ENCODE results near the gene CCT3.
"Not testable (repeated sequence)": the region's sequence is repeated elsewhere in the genome, so short reads cannot be mapped to it uniquely, and the experiment has no call there.

Gene CCT3

DNA sequence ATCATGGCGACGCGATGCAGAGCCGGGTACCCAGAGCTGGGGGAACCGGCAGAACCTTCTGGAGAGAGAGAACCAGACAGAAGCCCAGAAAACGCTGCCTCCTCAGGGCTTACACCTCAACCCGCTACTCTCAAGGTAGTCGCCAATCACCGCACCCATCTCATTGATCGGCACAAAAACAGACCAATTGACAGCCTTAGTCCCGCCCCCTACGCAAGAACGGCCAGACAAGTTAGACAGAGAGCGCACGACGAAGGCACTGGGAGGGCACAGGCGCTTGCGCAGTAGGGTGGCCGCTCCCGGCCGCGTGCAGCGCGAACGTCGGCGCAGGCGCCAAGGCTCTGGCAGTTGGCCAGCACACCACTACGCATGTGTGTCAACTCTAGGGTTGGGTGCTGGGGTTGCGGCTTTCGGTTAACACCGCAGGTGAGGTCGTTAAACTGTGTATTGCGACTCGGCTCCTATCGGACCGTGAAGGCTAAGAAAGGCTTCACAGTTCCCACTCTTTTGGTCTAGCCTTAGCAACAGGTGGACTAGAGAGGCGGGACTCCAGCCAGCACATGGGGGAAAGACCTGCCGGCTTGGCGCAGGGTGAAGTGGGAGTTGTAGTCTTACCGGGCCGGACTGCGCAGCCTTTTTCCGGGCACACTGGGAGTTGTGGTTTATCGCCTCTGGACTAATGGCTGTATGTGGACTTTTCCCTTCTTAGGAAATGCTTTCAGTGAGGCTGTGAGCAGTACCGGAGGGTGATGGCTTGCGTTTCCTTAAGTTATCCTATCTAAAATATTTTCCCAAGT, at the start of gene CCT3, which contains the start of gene TSACC:
TSS of gene CCT3 (minus strand) at position 113 of the 797 bp plus-strand sequence. CDS start at position 5, 108 bp downstream.
TSS of gene TSACC (plus strand) at position 347 of the 797 bp plus-strand sequence. CDS start 1,232 bp downstream, outside the sequence.
- peak; percentile 100 for DNase-seq

- DNase-seq, result no peak
Observed at GRCh38 chr1:156387870-156388173, 49.7 kb upstream of the CCT3 start.

GRCh38 chr1:156386949-156387869, 49.1 kb upstream of the CCT3 start:
- DNase-seq, result no peak

DNA sequence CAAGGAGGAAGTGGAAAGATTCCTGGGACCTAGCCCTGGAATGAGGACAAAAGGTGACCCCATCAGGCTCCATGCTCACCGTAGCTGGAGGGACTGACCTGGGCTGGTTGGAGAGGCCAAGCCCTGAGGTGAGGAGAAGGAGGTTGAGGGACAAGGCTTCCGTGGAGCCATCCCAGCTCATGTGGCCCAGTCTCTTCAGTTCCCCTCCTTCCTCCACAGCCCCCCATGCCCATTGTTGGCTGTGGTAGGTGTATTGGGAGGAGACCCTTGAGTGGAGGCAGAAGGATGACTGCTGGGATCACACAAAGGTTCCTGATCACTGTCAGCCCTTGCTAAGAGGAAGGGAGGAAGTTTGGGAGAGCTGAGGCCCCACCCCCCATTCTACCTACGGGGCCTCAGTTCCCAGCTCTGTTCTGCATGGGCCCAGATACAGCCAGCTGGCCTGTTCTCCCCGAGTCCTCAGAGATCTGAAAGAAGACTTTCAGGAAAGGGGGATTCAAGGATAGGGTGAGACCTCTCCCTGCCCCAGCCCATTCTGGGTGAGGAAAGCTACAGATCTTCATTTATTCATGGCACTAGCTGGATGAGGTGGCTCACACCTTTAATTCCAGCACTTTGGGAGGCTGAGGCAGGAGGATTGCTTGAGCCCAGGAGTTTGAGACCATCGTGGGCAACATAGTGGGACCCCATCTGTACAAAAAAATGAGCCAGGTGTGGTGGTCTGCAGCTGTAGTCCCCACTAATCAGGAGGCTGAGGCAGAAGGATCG, 48.2 kb upstream of the CCT3 start:
- no peak for DNase-seq

DNA sequence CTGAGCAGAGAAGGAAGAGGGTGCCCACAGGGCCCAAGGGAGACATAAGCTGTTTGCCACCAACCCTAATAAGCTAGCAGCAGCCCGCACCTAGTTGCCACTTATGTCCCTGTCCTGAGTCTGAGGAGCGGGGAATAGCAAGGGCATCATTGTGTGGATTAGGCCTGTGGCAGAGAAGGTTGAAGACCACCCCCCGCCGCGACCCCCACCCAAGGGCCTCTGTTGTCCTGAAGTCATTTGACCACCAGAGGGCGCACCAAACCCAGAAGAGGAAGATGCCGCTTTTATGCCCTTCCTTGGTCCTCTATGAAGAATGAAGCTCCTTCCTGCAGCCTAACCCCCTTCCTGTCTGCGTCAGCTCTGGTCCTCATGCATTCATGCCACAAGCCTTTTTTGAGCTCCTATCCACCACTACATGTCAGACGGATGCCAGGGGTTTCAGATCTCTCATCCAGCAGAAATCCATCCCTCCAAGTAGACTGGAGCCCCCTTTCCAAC, 47.5 kb upstream of the CCT3 start:
- DNase-seq, result peak; percentile 79 to 82

- DNase-seq, result no peak
Observed at GRCh38 chr1:156384658-156385057, 46.6 kb upstream of the CCT3 start.

GRCh38 chr1:156384007-156384406, 45.9 kb upstream of the CCT3 start:
- DNase-seq, result no peak

GRCh38 chr1:156383023-156383422, 44.9 kb upstream of the CCT3 start:
- DNase-seq, result peak; percentile 75 to 78

DNA sequence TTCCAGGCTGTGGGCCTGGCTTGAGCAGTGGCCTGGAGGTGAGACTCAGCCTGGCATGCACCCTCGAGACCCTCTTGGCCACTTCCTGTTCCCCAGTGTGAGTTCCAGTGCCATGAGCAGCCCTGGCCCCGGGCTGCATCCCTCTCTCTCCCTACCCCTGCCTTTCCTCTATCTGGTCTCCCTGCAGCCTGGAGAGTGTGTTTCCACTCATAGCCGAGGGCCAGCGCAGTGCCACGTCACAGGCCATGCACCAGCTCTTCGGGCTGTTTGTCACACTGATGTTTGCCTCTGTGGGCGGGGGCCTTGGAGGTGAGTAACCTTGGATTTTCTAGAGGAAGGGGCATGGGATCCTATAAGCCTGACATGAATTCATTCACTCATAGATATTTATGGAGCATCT, 44.5 kb upstream of the CCT3 start:
- DNase-seq, result no peak

DNA sequence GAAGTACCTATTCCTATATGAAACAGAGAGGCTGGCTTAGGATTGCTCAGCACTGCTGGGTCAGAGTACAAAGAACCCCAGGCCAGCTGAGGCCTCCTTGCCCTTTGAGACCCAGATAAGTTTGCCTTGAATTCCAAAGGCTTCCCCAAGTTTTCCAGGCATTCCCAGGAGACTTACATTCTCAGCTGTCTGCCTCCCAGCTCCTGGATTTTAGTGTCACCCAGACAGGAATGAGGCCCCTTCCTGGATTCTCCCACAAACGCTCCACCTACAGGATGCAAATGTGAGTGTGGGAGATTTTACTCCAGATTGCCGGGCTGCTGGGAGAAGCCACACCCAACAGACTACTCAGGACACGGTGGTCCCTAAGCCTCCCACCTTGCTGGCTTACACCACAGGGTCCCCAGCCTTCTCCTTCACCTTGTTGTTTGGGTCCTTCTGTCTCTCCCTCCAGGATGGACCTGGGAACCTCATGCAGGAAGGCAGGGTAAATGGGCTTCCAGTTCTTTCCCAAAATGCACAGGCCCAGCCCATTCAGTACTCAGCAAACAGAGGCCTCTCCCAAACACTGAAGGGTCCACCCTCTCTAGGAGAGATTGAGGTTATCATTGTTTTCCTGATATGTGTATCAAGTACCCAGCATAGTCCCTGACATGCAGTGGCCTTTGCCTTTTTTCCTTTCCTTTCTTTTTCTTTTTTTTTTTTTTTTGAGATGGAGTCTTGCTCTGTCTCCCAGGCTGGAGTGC, 41.5 kb upstream of the CCT3 start:
- DNase-seq, result no peak

GRCh38 chr1:156378557-156378956, 40.5 kb upstream of the CCT3 start:
- no peak for DNase-seq

- no peak for DNase-seq
Observed at GRCh38 chr1:156376958-156377919, 39.1 kb upstream of the CCT3 start.

GRCh38 chr1:156376146-156376545, 38.1 kb upstream of the CCT3 start:
- no peak for DNase-seq

DNA sequence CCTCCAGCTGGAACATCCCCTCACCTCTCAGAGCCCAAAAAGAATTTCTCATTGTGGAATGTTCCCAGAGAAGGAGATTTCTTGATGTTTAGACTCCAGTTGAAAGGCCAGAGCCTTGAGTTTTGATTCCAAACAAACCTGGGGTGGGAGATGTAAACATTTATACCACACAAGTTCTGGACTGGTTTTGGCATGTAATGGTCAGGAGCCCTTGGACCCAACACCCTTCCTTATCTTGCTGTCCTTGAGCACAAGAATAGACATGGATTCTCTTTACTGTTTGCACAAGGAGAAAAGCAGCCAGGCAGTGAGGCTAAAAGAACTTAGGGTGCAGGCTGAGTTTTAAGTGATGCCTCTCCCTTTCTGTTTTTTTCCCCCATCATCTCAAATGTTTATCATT, 35.5 kb upstream of the CCT3 start:
- no peak for DNase-seq

DNA sequence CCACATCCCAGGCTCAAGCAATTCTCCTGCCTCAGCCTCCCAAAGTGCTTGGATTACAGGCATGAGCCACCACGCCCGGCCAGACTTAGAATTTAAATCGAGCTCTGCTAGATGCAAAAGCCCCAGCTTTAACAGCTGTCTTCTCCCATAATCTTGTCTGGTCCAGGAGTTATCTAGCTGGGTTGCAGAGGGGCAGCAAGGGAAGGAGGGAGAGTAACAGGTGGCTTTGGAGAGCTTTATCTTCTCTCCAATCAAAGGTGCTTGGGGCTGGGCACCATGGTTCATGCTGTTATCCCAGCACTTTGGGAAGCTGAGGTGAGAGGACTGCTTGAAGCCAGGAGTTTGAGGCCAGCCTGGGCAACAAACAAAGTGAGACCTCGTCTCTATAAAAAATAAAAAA, 34.8 kb upstream of the CCT3 start:
- no peak for DNase-seq

GRCh38 chr1:156372265-156372586, 34.1 kb upstream of the CCT3 start:
- no peak for DNase-seq

GRCh38 chr1:156371553-156372264, 33.6 kb upstream of the CCT3 start:
- no peak for DNase-seq

GRCh38 chr1:156369685-156370286, 31.7 kb upstream of the CCT3 start:
- not testable (repeated sequence) for DNase-seq

DNA sequence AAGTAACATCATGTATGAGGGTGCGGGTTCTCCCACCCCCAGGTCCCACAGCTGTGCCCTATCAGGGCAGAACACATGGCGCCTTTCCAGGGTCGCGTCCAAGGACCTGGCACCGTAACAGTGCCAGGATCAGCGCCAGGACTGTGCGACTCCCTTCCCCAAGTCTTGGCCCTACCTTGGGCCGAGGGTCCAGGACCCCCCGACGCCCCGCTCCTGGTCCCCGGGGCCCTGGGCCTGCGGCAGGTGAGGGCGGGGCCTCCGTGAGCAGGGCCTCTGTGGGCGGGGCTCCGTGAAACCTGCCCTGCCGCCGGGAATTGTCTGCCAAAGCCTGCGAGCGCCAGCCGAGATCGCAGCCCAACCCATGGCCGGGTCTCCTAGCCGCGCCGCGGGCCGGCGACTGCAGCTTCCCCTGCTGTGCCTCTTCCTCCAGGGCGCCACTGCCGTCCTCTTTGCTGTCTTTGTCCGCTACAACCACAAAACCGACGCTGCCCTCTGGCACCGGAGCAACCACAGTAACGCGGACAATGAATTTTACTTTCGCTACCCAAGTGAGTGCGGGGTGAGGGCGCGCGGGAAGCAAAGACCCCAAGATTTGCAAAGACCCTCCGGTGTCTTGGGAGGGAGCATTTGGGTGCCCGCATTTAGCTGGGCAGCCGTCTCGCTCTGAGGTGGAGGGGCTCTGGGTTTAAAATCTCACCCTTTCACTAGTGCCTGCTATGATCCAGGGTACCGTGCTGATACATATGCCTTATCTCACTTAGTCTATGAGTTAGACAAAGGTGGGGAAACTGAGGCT, 31.0 kb upstream of the CCT3 start, which contains the start of gene RHBG:
TSS of gene RHBG (plus strand) at position 323 of the 796 bp plus-strand sequence. CDS start at position 362, 39 bp downstream.
- DNase-seq, result peak; percentile 53 to 67
